ENCODE data around the gene LUZP1.

The LUZP1 gene

GRCh38 chr1:23126801-23127200 is 41.9 kb downstream of the LUZP1 start:
- DNase-seq = no peak
- no peak overlapping the region for H3K27ac ChIP-seq (ENCODE audit: insufficient read depth in 1 of 2, low read depth in 1 of 2, low read length in 2 of 2, poor library complexity in 1 of 2, severe bottlenecking in 2 of 2)
- ChIA-PET CTCF (interaction anchor here (0.6 to 4.2 kb wide), 2 partner anchors 19 to 58 kb away, joined by 3 to 24 read pairs; no protein-coding TSS in a partner anchor), POLR2A (interaction anchor here (0.6 kb wide), 1 partner anchor 20 kb away, joined by 5 read pairs; no protein-coding TSS in a partner anchor)
- no peaks in the 10 kb centered on the region for H3K9me3 ChIP-seq (ENCODE audit: control extremely low read depth in 1 of 5, control insufficient read depth in 4 of 5, insufficient read depth in 2 of 5, low read depth in 1 of 5, low read length in 4 of 5)
- peaks cover 0 to 10% (median 7%) of the 10 kb centered on the region in 4 experiments for H3K4me1 ChIP-seq (ENCODE audit: control extremely low read depth in 1 of 4, control insufficient read depth in 4 of 4, insufficient read depth in 4 of 4, low read length in 3 of 4)
- H3K4me3 ChIP-seq (ENCODE audit: control insufficient read depth in 1 of 7, extremely low read depth in 1 of 7, insufficient read depth in 4 of 7, low read depth in 2 of 7, low read length in 6 of 7) = no peak overlapping the region
- 100% methylated on average over 2 of the region's 3 CpGs for WGBS (ENCODE audit: insufficient coverage)
- H3K27me3 ChIP-seq (replicated peaks in 2 of 5; ENCODE audit: control insufficient read depth in 4 of 5, insufficient read depth in 5 of 5, low read length in 4 of 5) = no peaks in the 10 kb centered on the region
- H3K36me3 ChIP-seq (ENCODE audit: control insufficient read depth in 4 of 4, insufficient read depth in 4 of 4, low read length in 3 of 4) = no peaks in the 10 kb centered on the region

- no peaks in the 10 kb centered on the region for H3K36me3 ChIP-seq (ENCODE audit: control insufficient read depth in 4 of 4, insufficient read depth in 4 of 4, low read length in 3 of 4)
- 100% methylated on average over 1 of the region's 1 CpG for WGBS (ENCODE audit: insufficient coverage)
- no peak overlapping the region for H3K4me3 ChIP-seq (ENCODE audit: control insufficient read depth in 1 of 7, extremely low read depth in 1 of 7, insufficient read depth in 4 of 7, low read depth in 2 of 7, low read length in 6 of 7)
- CTCF ChIA-PET = interaction anchor here (4.2 kb wide), 1 partner anchor 59 kb away, joined by 24 read pairs; no protein-coding TSS in a partner anchor
- no peak for DNase-seq
- no peak overlapping the region for H3K27ac ChIP-seq (ENCODE audit: insufficient read depth in 1 of 2, low read depth in 1 of 2, low read length in 2 of 2, poor library complexity in 1 of 2, severe bottlenecking in 2 of 2)
- H3K27me3 ChIP-seq (replicated peaks in 2 of 5; ENCODE audit: control insufficient read depth in 4 of 5, insufficient read depth in 5 of 5, low read length in 4 of 5) = no peaks in the 10 kb centered on the region
- POLR2A ChIA-PET = no interaction called here
- no peaks in the 10 kb centered on the region for H3K9me3 ChIP-seq (ENCODE audit: control extremely low read depth in 1 of 5, control insufficient read depth in 4 of 5, insufficient read depth in 2 of 5, low read depth in 1 of 5, low read length in 4 of 5)
- peaks cover 0 to 10% (median 7%) of the 10 kb centered on the region in 4 experiments for H3K4me1 ChIP-seq (ENCODE audit: control extremely low read depth in 1 of 4, control insufficient read depth in 4 of 4, insufficient read depth in 4 of 4, low read length in 3 of 4)
Measured at GRCh38 chr1:23126200-23126599, 42.5 kb downstream of the LUZP1 start.

- CTCF ChIA-PET = interaction anchor here (4.2 kb wide), 1 partner anchor 59 kb away, joined by 24 read pairs; no protein-coding TSS in a partner anchor
- Histone ChIP-seq H3K9me3 (ENCODE audit: control extremely low read depth in 1 of 5, control insufficient read depth in 4 of 5, insufficient read depth in 2 of 5, low read depth in 1 of 5, low read length in 4 of 5) (no peaks in the 10 kb centered on the region), H3K4me3 (ENCODE audit: control insufficient read depth in 1 of 7, extremely low read depth in 1 of 7, insufficient read depth in 4 of 7, low read depth in 2 of 7, low read length in 6 of 7) (no peak overlapping the region), H3K27ac (ENCODE audit: insufficient read depth in 1 of 2, low read depth in 1 of 2, low read length in 2 of 2, poor library complexity in 1 of 2, severe bottlenecking in 2 of 2) (no peak overlapping the region), H3K4me1 (ENCODE audit: control extremely low read depth in 1 of 4, control insufficient read depth in 4 of 4, insufficient read depth in 4 of 4, low read length in 3 of 4) (peaks cover 0 to 10% (median 7%) of the 10 kb centered on the region in 4 experiments), H3K27me3 (replicated peaks in 2 of 5; ENCODE audit: control insufficient read depth in 4 of 5, insufficient read depth in 5 of 5, low read length in 4 of 5) (no peaks in the 10 kb centered on the region), H3K36me3 (ENCODE audit: control insufficient read depth in 4 of 4, insufficient read depth in 4 of 4, low read length in 3 of 4) (no peaks in the 10 kb centered on the region)
- 100% methylated on average over 2 of the region's 4 CpGs for WGBS (ENCODE audit: insufficient coverage)
- POLR2A ChIA-PET = interaction anchor here (1.3 kb wide), 1 partner anchor 11 kb away, joined by 3 read pairs; no protein-coding TSS in a partner anchor
- DNase-seq = no peak
Measured at GRCh38 chr1:23125489-23125888, 43.2 kb downstream of the LUZP1 start.

GRCh38 chr1:23124259-23125026 is 44.2 kb downstream of the LUZP1 start:
- ChIA-PET CTCF (interaction anchor here (1.2 to 4.2 kb wide), 2 partner anchors 36 to 61 kb away, joined by 3 to 24 read pairs; no protein-coding TSS in a partner anchor), POLR2A (interaction anchor here (1.3 kb wide), 1 partner anchor 10 kb away, joined by 3 read pairs; no protein-coding TSS in a partner anchor)
- Histone ChIP-seq H3K27ac (ENCODE audit: insufficient read depth in 1 of 2, low read depth in 1 of 2, low read length in 2 of 2, poor library complexity in 1 of 2, severe bottlenecking in 2 of 2) (no peak overlapping the region), H3K36me3 (ENCODE audit: control insufficient read depth in 4 of 4, insufficient read depth in 4 of 4, low read length in 3 of 4) (no peaks in the 10 kb centered on the region), H3K27me3 (replicated peaks in 2 of 5; ENCODE audit: control insufficient read depth in 4 of 5, insufficient read depth in 5 of 5, low read length in 4 of 5) (no peaks in the 10 kb centered on the region), H3K4me3 (ENCODE audit: control insufficient read depth in 1 of 7, extremely low read depth in 1 of 7, insufficient read depth in 4 of 7, low read depth in 2 of 7, low read length in 6 of 7) (no peak overlapping the region), H3K9me3 (ENCODE audit: control extremely low read depth in 1 of 5, control insufficient read depth in 4 of 5, insufficient read depth in 2 of 5, low read depth in 1 of 5, low read length in 4 of 5) (no peaks in the 10 kb centered on the region), H3K4me1 (ENCODE audit: control extremely low read depth in 1 of 4, control insufficient read depth in 4 of 4, insufficient read depth in 4 of 4, low read length in 3 of 4) (peaks cover 0 to 21% (median 12%) of the 10 kb centered on the region in 4 experiments)
- no peak for DNase-seq
- 100% methylated on average over 1 of the region's 4 CpGs for WGBS (ENCODE audit: insufficient coverage)

GRCh38 chr1:23123528-23123927 is 45.1 kb downstream of the LUZP1 start:
- no peak overlapping the region for H3K4me3 ChIP-seq (ENCODE audit: control insufficient read depth in 1 of 7, extremely low read depth in 1 of 7, insufficient read depth in 4 of 7, low read depth in 2 of 7, low read length in 6 of 7)
- no peak for DNase-seq
- H3K27me3 ChIP-seq (replicated peaks in 2 of 5; ENCODE audit: control insufficient read depth in 4 of 5, insufficient read depth in 5 of 5, low read length in 4 of 5) = no peaks in the 10 kb centered on the region
- ChIA-PET POLR2A (interaction anchor here (1.2 kb wide), 1 partner anchor 93 kb away, joined by 3 read pairs; no protein-coding TSS in a partner anchor), CTCF (interaction anchor here (1.2 to 4.2 kb wide), 3 partner anchors 12 to 61 kb away, joined by 3 to 24 read pairs (median 4); no protein-coding TSS in a partner anchor)
- peaks cover 0 to 29% (median 16%) of the 10 kb centered on the region in 4 experiments for H3K4me1 ChIP-seq (ENCODE audit: control extremely low read depth in 1 of 4, control insufficient read depth in 4 of 4, insufficient read depth in 4 of 4, low read length in 3 of 4)
- no peaks in the 10 kb centered on the region for H3K36me3 ChIP-seq (ENCODE audit: control insufficient read depth in 4 of 4, insufficient read depth in 4 of 4, low read length in 3 of 4)
- H3K27ac ChIP-seq (ENCODE audit: insufficient read depth in 1 of 2, low read depth in 1 of 2, low read length in 2 of 2, poor library complexity in 1 of 2, severe bottlenecking in 2 of 2) = no peak overlapping the region
- no peaks in the 10 kb centered on the region for H3K9me3 ChIP-seq (ENCODE audit: control extremely low read depth in 1 of 5, control insufficient read depth in 4 of 5, insufficient read depth in 2 of 5, low read depth in 1 of 5, low read length in 4 of 5)

- ChIA-PET CTCF (interaction anchor here (0.6 to 2.3 kb wide), 4 partner anchors 13 to 231 kb away, joined by 3 to 6 read pairs (median 4); no protein-coding TSS in a partner anchor), POLR2A (interaction anchor here (1.2 kb wide), 1 partner anchor 93 kb away, joined by 3 read pairs; no protein-coding TSS in a partner anchor)
- Histone ChIP-seq H3K9me3 (ENCODE audit: control extremely low read depth in 1 of 5, control insufficient read depth in 4 of 5, insufficient read depth in 2 of 5, low read depth in 1 of 5, low read length in 4 of 5) (no peaks in the 10 kb centered on the region), H3K4me1 (ENCODE audit: control extremely low read depth in 1 of 4, control insufficient read depth in 4 of 4, insufficient read depth in 4 of 4, low read length in 3 of 4) (peaks cover 0 to 29% (median 16%) of the 10 kb centered on the region in 4 experiments), H3K4me3 (ENCODE audit: control insufficient read depth in 1 of 7, extremely low read depth in 1 of 7, insufficient read depth in 4 of 7, low read depth in 2 of 7, low read length in 6 of 7) (no peak overlapping the region), H3K36me3 (ENCODE audit: control insufficient read depth in 4 of 4, insufficient read depth in 4 of 4, low read length in 3 of 4) (no peaks in the 10 kb centered on the region), H3K27me3 (replicated peaks in 2 of 5; ENCODE audit: control insufficient read depth in 4 of 5, insufficient read depth in 5 of 5, low read length in 4 of 5) (no peaks in the 10 kb centered on the region), H3K27ac (ENCODE audit: insufficient read depth in 1 of 2, low read depth in 1 of 2, low read length in 2 of 2, poor library complexity in 1 of 2, severe bottlenecking in 2 of 2) (no peak overlapping the region)
- no peak for DNase-seq
- 76% methylated on average over 4 of the region's 4 CpGs for WGBS (ENCODE audit: insufficient coverage)
Measured at GRCh38 chr1:23122796-23123195, 45.9 kb downstream of the LUZP1 start.

Data from common myeloid progenitor, CD34-positive (primary cell).